Trophoblast cell (in vitro differentiated cells and primary cell): ENCODE results near the gene LRTM2. TPM values are rescaled to one million over a fixed set of nuclear protein-coding genes. Genes with fewer than 3 reads are reported as not detected.

Experiments
- DNase-seq, 2 donors: peaks; one replicate each; pipeline ENCODE4 v3.0.0-alpha.2; 2016
- H2AFZ ChIP-seq: 2 replicates; pipeline ENCODE4 v1.6.1; 2013; ENCODE audit warnings: low read length, moderate library complexity, mild to moderate bottlenecking; ENCODE audit not compliant: insufficient read depth, poor library complexity
- H2AK5ac ChIP-seq: 2 replicates; pipeline ENCODE4 v1.6.1; 2013; ENCODE audit warnings: mild to moderate bottlenecking, low read length
- H2BK120ac ChIP-seq: 2 replicates; pipeline ENCODE4 v1.6.1; 2013; ENCODE audit warnings: low read length, mild to moderate bottlenecking, moderate library complexity; ENCODE audit not compliant: insufficient read depth, poor library complexity
- H2BK12ac ChIP-seq: 2 replicates; pipeline ENCODE4 v1.6.1; 2013; ENCODE audit warnings: mild to moderate bottlenecking, low read length, moderate library complexity
- H2BK5ac ChIP-seq: 2 replicates; pipeline ENCODE4 v1.6.1; 2013; ENCODE audit warnings: low read length, low read depth, moderate library complexity, mild to moderate bottlenecking; ENCODE audit not compliant: poor library complexity
- H3K14ac ChIP-seq: 2 replicates; pipeline ENCODE4 v1.6.1; 2013; ENCODE audit warnings: mild to moderate bottlenecking, low read length
- H3K18ac ChIP-seq: 2 replicates; pipeline ENCODE4 v1.6.1; 2013; ENCODE audit warnings: mild to moderate bottlenecking, low read length
- H3K23ac ChIP-seq: 2 replicates; pipeline ENCODE4 v1.6.1; 2013; ENCODE audit warnings: low read length
- H3K27ac ChIP-seq: 2 replicates; pipeline ENCODE4 v1.5.1; 2013; ENCODE audit warnings: low read depth, mild to moderate bottlenecking, inconsistent platforms, low read length, moderate library complexity
- H3K27me3 ChIP-seq: 2 replicates; pipeline ENCODE4 v1.6.1; 2013; ENCODE audit warnings: inconsistent platforms, mild to moderate bottlenecking, low read length, moderate library complexity; ENCODE audit not compliant: insufficient read depth
- H3K36me3 ChIP-seq, 2 experiments: 1 replicate in 1 of 2; 2 replicates in 1 of 2; pipeline ENCODE4 v1.6.1; 2013; ENCODE audit warnings: low read length in 2 of 2, mild to moderate bottlenecking in 2 of 2, moderate library complexity in 1 of 2; ENCODE audit not compliant: insufficient read depth in 2 of 2, control insufficient read depth in 1 of 2
- H3K4ac ChIP-seq: 2 replicates; pipeline ENCODE4 v1.6.1; 2013; ENCODE audit warnings: low read depth, mild to moderate bottlenecking, low read length, moderate library complexity
- H3K4me1 ChIP-seq, 2 experiments: 1 replicate in 1 of 2; 2 replicates in 1 of 2; pipeline ENCODE4 v1.6.1; 2013; ENCODE audit warnings: low read length in 2 of 2, mild to moderate bottlenecking in 2 of 2, moderate library complexity in 1 of 2; ENCODE audit not compliant: insufficient read depth in 2 of 2, control insufficient read depth in 1 of 2
- H3K4me2 ChIP-seq: 2 replicates; pipeline ENCODE4 v1.6.1; 2013; ENCODE audit warnings: inconsistent platforms, mild to moderate bottlenecking, low read length, moderate library complexity
- H3K4me3 ChIP-seq: 2 replicates; pipeline ENCODE4 v1.5.1; 2013; ENCODE audit warnings: mild to moderate bottlenecking, low read depth, low read length, inconsistent platforms
- H3K79me1 ChIP-seq: one replicate; pipeline ENCODE4 v1.6.1; 2013; ENCODE audit warnings: low read length
- H3K79me2 ChIP-seq: 2 replicates; pipeline ENCODE4 v1.6.1; 2013; ENCODE audit warnings: low read length, mild to moderate bottlenecking; ENCODE audit not compliant: control insufficient read depth, insufficient read depth, poor library complexity
- H3K9ac ChIP-seq: 2 replicates; pipeline ENCODE4 v1.6.1; 2013; ENCODE audit warnings: mild to moderate bottlenecking, low read length
- H3K9me3 ChIP-seq: 2 replicates; pipeline ENCODE4 v1.6.1; 2013; ENCODE audit warnings: low read depth, mild to moderate bottlenecking, control low read depth, inconsistent platforms, low read length; ENCODE audit not compliant: insufficient read depth
- H4K12ac ChIP-seq: 2 replicates; pipeline ENCODE4 v1.6.1; 2013; ENCODE audit warnings: low read depth, mild to moderate bottlenecking, low read length, moderate library complexity
- H4K8ac ChIP-seq: 2 replicates; pipeline ENCODE4 v1.6.1; 2013; ENCODE audit warnings: low read depth, mild to moderate bottlenecking, low read length, moderate library complexity
- H4K91ac ChIP-seq: one replicate; pipeline ENCODE4 v1.6.1; 2013; ENCODE audit warnings: low read depth, mild to moderate bottlenecking, low read length, moderate library complexity
- WGBS: extraction: QIAGEN DNeasy Blood & Tissue Kit; methylation state at CpG from one replicate; pipeline ENCODE4 v1.1.7; 2013; ENCODE audit warnings: missing lambda C conversion rate; ENCODE audit not compliant: insufficient read length, insufficient coverage; ENCODE audit errors: extremely low coverage; 5-methylcytosine and 5-hydroxymethylcytosine counted together
- polyA plus RNA-seq: library from polyadenylated mRNA; stranded (reverse); fragments of 200-250 nt; gene quantifications from 2 replicates; pipeline ENCODE4 v1.2.3, GENCODE V29; 2013

LRTM2 gene
- polyA plus RNA-seq: 0.04 and 0.07 TPM in 2 replicates

DNA sequence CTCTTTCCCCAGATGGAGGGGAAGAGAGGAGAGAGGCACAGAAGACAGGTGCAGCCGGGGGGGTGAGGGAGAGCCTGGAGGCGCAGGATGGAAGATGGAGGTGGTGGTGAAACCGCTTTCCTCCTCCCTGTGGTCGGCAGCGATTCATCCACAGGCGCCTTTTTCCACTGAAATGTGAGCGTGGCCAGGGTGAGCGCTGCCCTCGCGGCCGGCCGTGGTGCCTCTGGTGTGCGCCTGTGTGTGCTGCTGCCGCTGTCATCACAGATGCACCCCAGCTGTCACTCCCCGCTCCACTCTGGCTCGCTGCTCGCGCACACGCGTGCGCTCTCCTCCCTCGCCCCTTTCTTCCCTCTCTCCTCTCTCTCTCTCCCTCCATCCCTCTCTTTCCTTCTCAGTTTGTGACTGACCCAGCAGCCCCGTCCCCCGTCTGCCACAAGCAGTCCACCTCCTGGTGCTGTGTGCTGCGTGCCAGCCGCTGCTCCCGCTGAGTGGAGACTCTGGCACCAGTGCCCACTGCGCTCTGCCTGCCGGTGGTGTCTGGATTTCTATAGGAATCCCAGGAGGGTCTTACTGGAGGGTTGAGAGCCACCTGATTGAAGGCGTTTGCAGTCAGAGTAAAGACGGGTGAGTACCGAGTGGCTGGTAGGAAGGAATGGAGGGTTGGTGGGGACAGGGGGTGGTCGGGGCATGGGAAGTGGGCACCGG is at the start of gene LRTM2:
LRTM2 (plus strand) TSS at position 375 of the 705 bp plus-strand sequence. CDS start 7,584 bp downstream, outside the sequence.
- H4K8ac ChIP-seq: no peak within 1 kb of the TSS
- H3K79me2 ChIP-seq: no peaks in the 10 kb centered on the region
- no peak within 1 kb of the TSS for H3K4me3 ChIP-seq
- no peak within 1 kb of the TSS for H3K4ac ChIP-seq
- H3K27ac ChIP-seq: no peak within 1 kb of the TSS
- no peak within 1 kb of the TSS for H2AFZ ChIP-seq
- no peaks in the 10 kb centered on the region for H3K4me1 ChIP-seq
- no peak within 1 kb of the TSS for H2AK5ac ChIP-seq
- H4K12ac ChIP-seq: no peak within 1 kb of the TSS
- no peak within 1 kb of the TSS for H2BK120ac ChIP-seq
- peaks cover 8% of the 10 kb centered on the region for H3K9me3 ChIP-seq
- H3K18ac ChIP-seq: no peak within 1 kb of the TSS
- H3K36me3 ChIP-seq: no peaks in the 10 kb centered on the region
- H4K91ac ChIP-seq: no peak within 1 kb of the TSS
- no peak within 1 kb of the TSS for H3K14ac ChIP-seq
- no peak within 1 kb of the TSS for H3K9ac ChIP-seq
- peaks cover 33% of the 10 kb centered on the region for H3K27me3 ChIP-seq
- no peak for DNase-seq
- no peaks in the 10 kb centered on the region for H3K79me1 ChIP-seq
- no CpG with 5 or more reads among the region's 34 CpGs for WGBS
- no peak within 1 kb of the TSS for H3K23ac ChIP-seq
- no peak within 1 kb of the TSS for H2BK5ac ChIP-seq
- no peak within 1 kb of the TSS for H3K4me2 ChIP-seq
- no peak within 1 kb of the TSS for H2BK12ac ChIP-seq

DNA sequence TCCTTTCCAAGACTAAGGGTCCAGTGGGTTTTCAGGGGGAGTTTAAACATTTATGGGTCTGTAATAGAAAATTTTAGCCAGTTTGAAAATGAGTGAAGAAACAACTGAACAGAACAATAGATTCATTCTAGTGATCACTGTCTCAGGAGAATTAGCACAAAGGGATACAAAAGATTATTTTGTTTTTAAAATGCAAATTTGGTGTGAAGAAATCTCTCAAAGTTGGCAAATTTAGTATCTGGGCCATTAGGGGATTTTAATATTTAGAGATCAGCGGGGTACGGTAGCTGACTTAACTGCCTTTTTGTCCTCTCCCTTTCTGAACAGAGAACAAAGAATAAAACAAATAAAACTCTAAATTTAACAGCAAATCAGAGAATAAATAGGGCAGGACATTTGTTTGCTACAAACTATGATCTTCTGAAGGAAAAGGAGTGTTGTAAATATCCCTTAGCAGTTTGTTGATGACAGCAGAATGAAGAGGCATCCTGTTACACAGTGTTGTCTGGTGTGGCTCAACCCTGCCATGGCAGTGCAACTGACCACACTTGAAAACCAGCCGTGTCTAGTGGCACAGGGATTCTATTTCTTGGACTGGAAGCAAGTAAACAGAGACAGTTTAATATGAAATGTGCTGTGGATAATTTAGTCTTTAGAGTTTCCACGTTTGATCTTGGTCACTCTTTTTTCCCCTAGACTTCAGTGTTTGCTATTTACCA is 46.3 kb upstream of the LRTM2 start:
- no peak overlapping the region for H4K8ac ChIP-seq
- no peak overlapping the region for H3K14ac ChIP-seq
- no peak overlapping the region for H4K91ac ChIP-seq
- no peak overlapping the region for H3K18ac ChIP-seq
- no peak overlapping the region for H3K4me2 ChIP-seq
- H4K12ac ChIP-seq: no peak overlapping the region
- peaks cover 2% of the 10 kb centered on the region for H3K9me3 ChIP-seq
- H2BK5ac ChIP-seq: no peak overlapping the region
- no peak overlapping the region for H2BK12ac ChIP-seq
- no peaks in the 10 kb centered on the region for H3K79me2 ChIP-seq
- H3K9ac ChIP-seq: no peak overlapping the region
- DNase-seq: no peak
- no peak overlapping the region for H3K23ac ChIP-seq
- no peak overlapping the region for H3K4ac ChIP-seq
- H3K79me1 ChIP-seq: peaks cover 5% of the 10 kb centered on the region
- no peaks in the 10 kb centered on the region for H3K27me3 ChIP-seq
- H3K27ac ChIP-seq: peak overlapping the region; percentile 40
- peaks cover 2% of the 10 kb centered on the region in 2 experiments for H3K36me3 ChIP-seq
- H2AFZ ChIP-seq: no peak overlapping the region
- no peak overlapping the region for H3K4me3 ChIP-seq
- H3K4me1 ChIP-seq: peaks cover 3 to 13% of the 10 kb centered on the region in 2 experiments
- H2BK120ac ChIP-seq: peak overlapping the region; percentile 22
- H2AK5ac ChIP-seq: no peak overlapping the region
- no CpG with 5 or more reads among the region's 4 CpGs for WGBS

DNA sequence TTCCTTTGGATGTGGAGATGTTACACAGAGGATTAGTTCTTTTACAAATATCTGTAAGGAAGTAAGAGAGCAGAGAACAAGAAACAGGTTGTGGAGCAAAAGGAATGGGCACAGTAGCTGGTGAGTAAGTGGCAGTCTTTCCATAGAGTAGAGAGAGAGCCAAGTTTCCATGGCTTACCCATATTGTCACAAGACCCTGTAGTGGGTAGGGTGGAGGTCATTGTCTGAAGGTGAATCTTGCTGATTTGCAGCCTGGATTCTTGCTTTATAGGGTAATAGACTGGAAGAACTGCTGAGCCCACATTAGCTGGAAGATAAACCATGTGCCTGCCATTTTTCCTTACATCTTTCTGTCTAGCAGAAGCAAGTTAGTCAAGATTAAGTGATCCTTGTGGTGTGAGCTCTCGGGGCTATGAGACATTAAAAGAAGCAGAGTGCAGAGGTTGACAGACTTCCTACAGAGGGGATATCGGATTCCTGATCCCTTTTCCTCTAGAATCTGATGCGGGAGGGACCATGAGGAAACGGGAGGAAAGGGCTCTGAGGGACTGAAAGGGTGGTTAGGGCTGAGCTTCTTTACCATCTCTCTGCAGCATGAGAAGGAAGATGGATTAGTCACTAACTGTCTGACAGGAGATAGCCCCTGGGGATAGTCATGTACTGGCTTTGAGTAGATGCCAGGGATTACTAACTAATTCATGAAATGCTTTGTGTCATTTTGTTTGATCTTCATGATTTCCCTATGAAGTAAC is 44.0 kb upstream of the LRTM2 start:
- Histone ChIP-seq H3K79me1 (peaks cover 5% of the 10 kb centered on the region), H3K14ac (no peak overlapping the region), H3K36me3 (no peaks in the 10 kb centered on the region), H3K4me2 (peak overlapping the region; percentile 6), H2BK12ac (peak overlapping the region; percentile 82), H4K12ac (no peak overlapping the region), H3K23ac (no peak overlapping the region), H2AFZ (no peak overlapping the region), H3K9me3 (no peaks in the 10 kb centered on the region), H4K8ac (peak overlapping the region; percentile 18), H3K4me1 (peaks cover 3 to 13% of the 10 kb centered on the region in 2 experiments), H3K9ac (no peak overlapping the region), H2BK5ac (peak overlapping the region; percentile 79), H3K4me3 (no peak overlapping the region), H3K18ac (no peak overlapping the region), H3K79me2 (no peaks in the 10 kb centered on the region), H4K91ac (no peak overlapping the region), H2AK5ac (no peak overlapping the region), H2BK120ac (no peak overlapping the region), H3K27ac (peak overlapping the region; percentile 71), H3K27me3 (no peaks in the 10 kb centered on the region), H3K4ac (no peak overlapping the region)
- DNase-seq: peak; percentile 84 to 94
- no CpG with 5 or more reads among the region's 4 CpGs for WGBS

DNA sequence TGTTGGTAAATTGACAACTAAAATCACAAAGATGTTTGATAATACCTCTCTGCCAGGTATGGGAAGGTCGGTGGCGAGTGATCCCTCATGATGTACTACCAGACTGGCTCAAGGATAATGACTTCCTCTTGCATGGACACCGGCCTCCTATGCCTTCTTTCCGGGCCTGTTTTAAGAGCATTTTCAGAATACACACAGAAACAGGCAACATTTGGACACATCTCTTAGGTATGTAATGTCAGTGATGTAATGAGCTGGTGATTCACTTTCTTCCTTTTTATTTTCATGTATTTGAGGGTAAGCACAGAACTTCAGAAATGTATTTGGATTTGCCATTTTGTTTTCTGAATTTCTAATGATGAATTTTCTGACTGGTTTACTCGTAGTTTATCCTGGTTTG is 42.6 kb upstream of the LRTM2 start:
- H3K23ac ChIP-seq: no peak overlapping the region
- H2BK120ac ChIP-seq: no peak overlapping the region
- H2BK12ac ChIP-seq: peak overlapping the region; percentile 11
- no peak overlapping the region for H3K14ac ChIP-seq
- no peak overlapping the region for H3K18ac ChIP-seq
- no peak overlapping the region for H3K4ac ChIP-seq
- no peak overlapping the region for H3K4me3 ChIP-seq
- H3K9me3 ChIP-seq: no peaks in the 10 kb centered on the region
- H3K9ac ChIP-seq: no peak overlapping the region
- no peaks in the 10 kb centered on the region for H3K79me2 ChIP-seq
- H3K79me1 ChIP-seq: peaks cover 5% of the 10 kb centered on the region
- H4K91ac ChIP-seq: no peak overlapping the region
- no peak overlapping the region for H2AFZ ChIP-seq
- no peak overlapping the region for H3K27ac ChIP-seq
- no peak overlapping the region for H4K8ac ChIP-seq
- no peak overlapping the region for H3K4me2 ChIP-seq
- no peaks in the 10 kb centered on the region for H3K27me3 ChIP-seq
- peaks cover 3 to 15% of the 10 kb centered on the region in 2 experiments for H3K4me1 ChIP-seq
- WGBS: no CpG with 5 or more reads among the region's 5 CpGs
- peak; percentile 19 to 77 for DNase-seq
- no peaks in the 10 kb centered on the region for H3K36me3 ChIP-seq
- H2AK5ac ChIP-seq: no peak overlapping the region
- no peak overlapping the region for H2BK5ac ChIP-seq
- H4K12ac ChIP-seq: no peak overlapping the region
